Neuronal stem cell (in vitro differentiated cells): Measurements from ENCODE around the gene ALG1L2.
A peak's percentile ranks its signal among the peaks of the same experiment; 100 is the strongest.
"Not testable (repeated sequence)": the region's sequence is repeated elsewhere in the genome, so short reads cannot be mapped to it uniquely, and the experiment has no call there.

Experiments
- DNase-seq: peaks from one replicate; pipeline ENCODE4 v3.0.0-alpha.2; 2013; ENCODE audit warnings: low spot score
- H2AFZ ChIP-seq: one replicate; pipeline ENCODE4 v1.6.1; 2013; ENCODE audit warnings: mild to moderate bottlenecking, low read length, inconsistent platforms
- H2AK5ac ChIP-seq: 2 replicates; pipeline ENCODE4 v1.6.1; 2013; ENCODE audit warnings: low read depth, mild to moderate bottlenecking, inconsistent platforms, low read length, moderate library complexity, mixed read lengths
- H2BK120ac ChIP-seq: 2 replicates; pipeline ENCODE4 v1.6.1; 2013; ENCODE audit warnings: low read depth, mild to moderate bottlenecking, inconsistent platforms, low read length, moderate library complexity, mixed read lengths
- H2BK12ac ChIP-seq: one replicate; pipeline ENCODE4 v1.6.1; 2013; ENCODE audit warnings: low read length, inconsistent platforms
- H2BK15ac ChIP-seq: 2 replicates; pipeline ENCODE4 v1.6.1; 2013; ENCODE audit warnings: mild to moderate bottlenecking, low read length, inconsistent platforms, mixed read lengths
- H2BK5ac ChIP-seq: one replicate; pipeline ENCODE4 v1.6.1; 2013; ENCODE audit warnings: inconsistent platforms, mild to moderate bottlenecking, low read length, moderate library complexity
- H3K14ac ChIP-seq: one replicate; pipeline ENCODE4 v1.6.1; 2013; ENCODE audit warnings: low read length, inconsistent platforms
- H3K18ac ChIP-seq: 2 replicates; pipeline ENCODE4 v1.6.1; 2013; ENCODE audit warnings: low read length, inconsistent platforms
- H3K23ac ChIP-seq: 2 replicates; pipeline ENCODE4 v1.6.1; 2013; ENCODE audit warnings: low read depth, mild to moderate bottlenecking, mixed read lengths, low read length, inconsistent platforms; ENCODE audit not compliant: poor library complexity
- H3K27ac ChIP-seq: replicated peaks from 3 replicates; pipeline ENCODE4 v1.5.1; 2013; ENCODE audit warnings: low read length, inconsistent platforms
- H3K27me3 ChIP-seq, 3 experiments: 2 replicates each; pipeline ENCODE4 v1.6.1; 2013; ENCODE audit warnings: low read length in 3 of 3, mild to moderate bottlenecking in 2 of 3, inconsistent platforms in 1 of 3, low read depth in 1 of 3, mixed read lengths in 1 of 3, moderate library complexity in 1 of 3; ENCODE audit not compliant: control insufficient read depth in 3 of 3, insufficient read depth in 3 of 3
- H3K36me3 ChIP-seq, 2 donors: replicated peaks in 1 of 2; 2 replicates each; pipeline ENCODE4 v1.6.1; 2013; ENCODE audit warnings: low read length in 2 of 2; ENCODE audit not compliant: control insufficient read depth in 2 of 2, insufficient read depth in 2 of 2
- H3K4ac ChIP-seq: 2 replicates; pipeline ENCODE4 v1.6.1; 2013; ENCODE audit warnings: inconsistent platforms, mild to moderate bottlenecking, low read length, moderate library complexity
- H3K4me1 ChIP-seq, 2 donors: 1 replicate in 1 of 2; 2 replicates in 1 of 2; pipeline ENCODE4 v1.6.1; 2013; ENCODE audit warnings: low read length in 2 of 2, low read depth in 1 of 2; ENCODE audit not compliant: control insufficient read depth in 2 of 2, insufficient read depth in 1 of 2
- H3K4me2 ChIP-seq: one replicate; pipeline ENCODE4 v1.6.1; 2013; ENCODE audit warnings: mild to moderate bottlenecking, low read length, inconsistent platforms; ENCODE audit not compliant: insufficient read depth, poor library complexity, severe bottlenecking
- H3K4me3 ChIP-seq, 2 donors: 2 replicates each; pipeline ENCODE4 v1.5.1; 2013; ENCODE audit warnings: low read length in 2 of 2, mild to moderate bottlenecking in 2 of 2, inconsistent platforms in 1 of 2, moderate library complexity in 1 of 2
- H3K79me1 ChIP-seq: one replicate; pipeline ENCODE4 v1.6.1; 2013; ENCODE audit warnings: low read depth, mild to moderate bottlenecking, inconsistent platforms, low read length, moderate library complexity
- H3K9ac ChIP-seq: one replicate; pipeline ENCODE4 v1.6.1; 2013; ENCODE audit warnings: mild to moderate bottlenecking, low read depth, low read length, inconsistent platforms; ENCODE audit not compliant: poor library complexity
- H3K9me3 ChIP-seq, 2 donors: replicated peaks in 1 of 2; 2 replicates each; pipeline versions ENCODE3 to v1.6.1; 2013; ENCODE audit warnings: low read length in 2 of 2, mild to moderate bottlenecking in 2 of 2, inconsistent platforms in 1 of 2, low read depth in 1 of 2, mixed read lengths in 1 of 2, moderate library complexity in 1 of 2; ENCODE audit not compliant: control insufficient read depth in 2 of 2, insufficient read depth in 1 of 2
- H4K8ac ChIP-seq: one replicate; pipeline ENCODE4 v1.6.1; 2013; ENCODE audit warnings: low read depth, mild to moderate bottlenecking, inconsistent platforms, low read length, moderate library complexity
- H4K91ac ChIP-seq: one replicate; pipeline ENCODE4 v1.6.1; 2013; ENCODE audit warnings: low read length, low read depth, mild to moderate bottlenecking, inconsistent platforms; ENCODE audit not compliant: poor library complexity
- WGBS, 2 donors: extraction: QIAGEN DNeasy Blood & Tissue Kit; methylation state at CpG; one replicate each; pipeline ENCODE4 v1.1.7; 2013; ENCODE audit warnings: missing lambda C conversion rate in 2 of 2, mixed read lengths in 1 of 2; ENCODE audit not compliant: insufficient read length in 2 of 2, insufficient replicate concordance in 1 of 2; ENCODE audit errors: extremely low coverage in 2 of 2; 5-methylcytosine and 5-hydroxymethylcytosine counted together

ALG1L2 gene

DNA sequence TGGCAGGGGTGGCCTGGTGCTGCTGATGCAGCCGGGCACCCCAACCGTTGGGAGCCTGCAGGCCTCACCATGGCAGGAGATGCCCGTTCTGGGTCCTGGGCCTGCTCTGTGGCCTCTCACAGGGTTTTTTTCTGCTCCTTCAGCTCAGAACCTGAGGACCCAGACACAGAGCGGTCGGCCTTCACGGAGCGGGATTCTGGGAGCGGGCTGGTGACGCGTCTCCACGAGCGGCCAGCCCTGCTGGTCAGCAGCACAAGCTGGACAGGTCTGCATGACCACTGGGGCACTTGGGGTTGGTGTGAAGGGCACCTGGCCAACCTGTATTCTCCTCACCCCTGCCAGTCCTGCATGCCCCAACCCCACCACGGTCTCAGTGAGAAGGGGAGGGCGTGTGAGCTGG is 10.3 kb downstream of the ALG1L2 start:
- H2AFZ ChIP-seq = no peak overlapping the region
- no peak overlapping the region for H2AK5ac ChIP-seq
- H3K9me3 ChIP-seq = no peaks in the 10 kb centered on the region
- H3K79me1 ChIP-seq = no peaks in the 10 kb centered on the region
- no peak overlapping the region for H2BK15ac ChIP-seq
- H3K27me3 ChIP-seq = no peaks in the 10 kb centered on the region
- no peak for DNase-seq
- no peak overlapping the region for H2BK12ac ChIP-seq
- no peaks in the 10 kb centered on the region for H3K36me3 ChIP-seq
- H2BK5ac ChIP-seq = no peak overlapping the region
- H3K4me1 ChIP-seq = peaks cover 3 to 7% of the 10 kb centered on the region in 2 donors
- no peak overlapping the region for H4K8ac ChIP-seq
- H2BK120ac ChIP-seq = no peak overlapping the region
- H3K27ac ChIP-seq = no peak overlapping the region
- no peak overlapping the region for H4K91ac ChIP-seq
- no peak overlapping the region for H3K9ac ChIP-seq
- no peak overlapping the region for H3K23ac ChIP-seq
- H3K18ac ChIP-seq = peak overlapping the region; percentile 48
- no peak overlapping the region for H3K4me2 ChIP-seq
- no CpG with 5 or more reads among the region's 14 CpGs for WGBS, 2 donors
- peak overlapping the region in 1 of 2 donors; percentile 11 for H3K4me3 ChIP-seq
- H3K14ac ChIP-seq = no peak overlapping the region
- H3K4ac ChIP-seq = no peak overlapping the region

DNA sequence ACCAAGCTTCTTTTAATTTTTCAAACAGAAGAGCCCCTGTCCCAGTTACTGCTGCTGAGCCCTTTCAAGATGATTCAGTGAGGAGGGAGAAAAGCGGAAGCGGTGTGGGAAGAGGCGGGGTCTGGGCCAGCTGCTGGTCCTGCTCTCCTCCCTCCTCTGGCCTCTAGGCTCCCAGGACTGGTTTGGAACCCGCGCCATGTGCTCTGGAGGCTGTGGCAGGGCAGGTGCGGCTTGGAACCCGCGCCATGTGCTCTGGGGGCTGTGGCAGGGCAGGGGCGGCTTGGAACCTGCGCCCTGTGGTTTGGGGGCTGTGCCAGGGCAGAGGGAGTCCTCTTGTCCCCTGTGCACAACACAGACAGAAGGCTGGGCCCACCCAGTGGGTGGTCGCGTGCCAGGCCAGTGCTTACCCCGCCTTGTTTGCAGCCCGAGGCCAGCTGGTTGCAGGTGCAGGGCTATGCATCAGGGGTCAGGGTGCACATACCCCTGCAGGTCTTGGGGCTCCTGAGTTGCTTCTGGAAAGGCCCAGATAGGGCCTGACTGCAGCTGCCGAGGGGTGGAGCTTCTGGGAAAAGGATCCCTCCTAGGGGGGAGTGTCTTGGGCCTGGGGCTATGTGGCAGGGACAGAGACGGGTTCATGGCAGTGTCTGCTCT is 12.2 kb downstream of the ALG1L2 start:
- H3K36me3 ChIP-seq = no peaks in the 10 kb centered on the region
- peak overlapping the region; percentile 94 for H3K14ac ChIP-seq
- H3K9me3 ChIP-seq = no peaks in the 10 kb centered on the region
- H3K79me1 ChIP-seq = no peaks in the 10 kb centered on the region
- H3K18ac ChIP-seq = peak overlapping the region; percentile 95
- H3K27me3 ChIP-seq = no peaks in the 10 kb centered on the region
- no peak overlapping the region for H3K23ac ChIP-seq
- no CpG with 5 or more reads among the region's 16 CpGs for WGBS, 2 donors
- H2BK15ac ChIP-seq = no peak overlapping the region
- H2BK5ac ChIP-seq = no peak overlapping the region
- H3K4me1 ChIP-seq = peaks cover 3 to 7% of the 10 kb centered on the region in 2 donors
- no peak overlapping the region for H2BK120ac ChIP-seq
- no peak overlapping the region for H3K4me2 ChIP-seq
- no peak for DNase-seq
- peak overlapping the region; percentile 56 for H2AFZ ChIP-seq
- peak overlapping the region; percentile 66 for H3K4ac ChIP-seq
- H3K9ac ChIP-seq = no peak overlapping the region
- H2AK5ac ChIP-seq = no peak overlapping the region
- H2BK12ac ChIP-seq = peak overlapping the region; percentile 84
- H4K8ac ChIP-seq = no peak overlapping the region
- H3K4me3 ChIP-seq = no peak overlapping the region
- H3K27ac ChIP-seq = no peak overlapping the region
- H4K91ac ChIP-seq = no peak overlapping the region

DNA sequence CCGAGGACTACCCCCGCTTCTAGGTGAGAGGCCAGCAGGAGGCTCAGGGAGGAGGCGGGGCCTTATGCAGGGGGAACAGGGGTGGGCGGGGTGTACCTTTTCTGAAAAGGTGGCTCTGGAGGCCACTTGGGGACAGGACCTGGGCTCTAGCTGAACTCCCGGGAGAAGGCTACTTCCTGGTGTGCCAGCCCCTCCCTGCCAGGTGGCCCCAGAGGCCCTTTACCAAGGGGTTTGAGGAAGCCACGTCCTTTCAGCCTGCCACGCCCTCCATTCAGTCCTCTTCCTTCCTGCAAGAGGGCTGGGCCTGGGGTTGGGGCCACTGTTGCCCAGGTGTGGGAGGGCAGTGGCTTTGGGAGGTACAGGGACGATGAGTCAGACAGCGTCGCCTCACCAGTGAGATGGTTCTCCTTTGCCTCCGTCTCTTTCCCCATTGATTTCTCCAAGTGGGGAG is 12.9 kb downstream of the ALG1L2 start:
- not testable (repeated sequence) for H3K27ac ChIP-seq

DNA sequence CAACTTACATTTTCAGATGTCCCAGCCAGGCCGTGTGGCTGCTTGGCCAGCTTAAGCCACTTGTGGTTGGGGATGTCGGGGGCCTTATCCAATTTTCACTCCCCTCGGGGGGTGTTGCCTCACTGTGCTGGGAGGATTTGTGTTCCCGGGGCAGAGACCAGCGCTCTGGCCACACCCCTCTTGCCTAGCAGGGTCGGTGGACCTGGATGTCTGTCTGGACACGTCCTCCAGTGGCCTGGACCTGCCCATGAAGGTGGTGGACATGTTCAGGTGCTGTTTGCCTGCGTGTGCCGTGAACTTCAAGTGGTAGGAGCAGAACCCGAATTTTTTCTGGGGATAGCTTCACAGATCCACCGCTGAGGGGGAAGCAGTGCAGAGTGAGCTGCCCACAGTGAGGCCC is 14.2 kb downstream of the ALG1L2 start:
- H3K36me3 ChIP-seq, H2BK5ac ChIP-seq, H3K9me3 ChIP-seq, H2BK12ac ChIP-seq, H3K4ac ChIP-seq, H3K9ac ChIP-seq, H3K18ac ChIP-seq, H4K91ac ChIP-seq, H2AFZ ChIP-seq, H3K4me2 ChIP-seq, H2BK120ac ChIP-seq, H3K79me1 ChIP-seq, H2AK5ac ChIP-seq, H4K8ac ChIP-seq, H3K4me3 ChIP-seq, H3K23ac ChIP-seq, H2BK15ac ChIP-seq, H3K4me1 ChIP-seq, H3K27ac ChIP-seq, H3K27me3 ChIP-seq, H3K14ac ChIP-seq, DNase-seq: not testable (repeated sequence)
- no CpG with 5 or more reads among the region's 11 CpGs for WGBS, 2 donors

More for the DNA sequence above, 12.9 kb downstream of the ALG1L2 start:
- not testable (repeated sequence) for H3K9ac ChIP-seq, H2BK120ac ChIP-seq, H4K91ac ChIP-seq, H3K9me3 ChIP-seq, H3K36me3 ChIP-seq, DNase-seq, H2BK5ac ChIP-seq, H4K8ac ChIP-seq, H3K4ac ChIP-seq, H3K23ac ChIP-seq, H2AK5ac ChIP-seq, H2BK12ac ChIP-seq, H3K4me2 ChIP-seq, H3K79me1 ChIP-seq, H3K14ac ChIP-seq, H3K4me1 ChIP-seq, H3K27me3 ChIP-seq, H3K4me3 ChIP-seq, H2BK15ac ChIP-seq
- H3K18ac ChIP-seq = peak overlapping the region; percentile 52
- WGBS, 2 donors = no CpG with 5 or more reads among the region's 11 CpGs
- peak overlapping the region; percentile 56 for H2AFZ ChIP-seq
